Activated CD4-positive, alpha-beta T cell treated with anti-CD3 and anti-CD28 coated beads, Interleukin-2, amount 10 ng/mL, durations not matched to agents 24 days and 14 days (primary cell): ENCODE results near the gene AP4S1. TPM values are rescaled to one million over a fixed set of nuclear protein-coding genes. Genes with fewer than 3 reads are reported as not detected.

Experiments used
- DNase-seq: peaks from one replicate; pipeline ENCODE4 v3.0.0; 2022
- H3K27ac Mint-ChIP-seq: one replicate; pipeline ENCODE4 v1.8.0; 2022; ENCODE audit warnings: mild to moderate bottlenecking, mixed read lengths
- H3K27me3 Mint-ChIP-seq: one replicate; pipeline ENCODE4 v1.8.0; 2022; ENCODE audit warnings: mixed read lengths
- H3K36me3 Mint-ChIP-seq: one replicate; pipeline ENCODE4 v1.8.0; 2022; ENCODE audit warnings: low read depth, mild to moderate bottlenecking, mixed read lengths
- H3K4me1 Mint-ChIP-seq: one replicate; pipeline ENCODE4 v1.8.0; 2021; ENCODE audit warnings: mixed read lengths
- H3K4me3 Mint-ChIP-seq: one replicate; pipeline ENCODE4 v1.8.0; 2022; ENCODE audit warnings: mild to moderate bottlenecking, moderate library complexity, mixed read lengths
- H3K9me3 Mint-ChIP-seq: one replicate; pipeline ENCODE4 v1.8.0; 2021; ENCODE audit warnings: mixed read lengths
- intact Hi-C: fragments of 100-400 bp; cut with micrococcal nuclease; formaldehyde crosslinking; loops from one replicate; pipeline ENCODE4 v1.15.1; 2023
- total RNA-seq: library from RNA; stranded (reverse); gene quantifications from 2 replicates; pipeline ENCODE4 v1.2.3, GENCODE V29; 2022

Gene AP4S1
- total RNA-seq, 1 donor from 2014 or later: 8.6 TPM

DNA sequence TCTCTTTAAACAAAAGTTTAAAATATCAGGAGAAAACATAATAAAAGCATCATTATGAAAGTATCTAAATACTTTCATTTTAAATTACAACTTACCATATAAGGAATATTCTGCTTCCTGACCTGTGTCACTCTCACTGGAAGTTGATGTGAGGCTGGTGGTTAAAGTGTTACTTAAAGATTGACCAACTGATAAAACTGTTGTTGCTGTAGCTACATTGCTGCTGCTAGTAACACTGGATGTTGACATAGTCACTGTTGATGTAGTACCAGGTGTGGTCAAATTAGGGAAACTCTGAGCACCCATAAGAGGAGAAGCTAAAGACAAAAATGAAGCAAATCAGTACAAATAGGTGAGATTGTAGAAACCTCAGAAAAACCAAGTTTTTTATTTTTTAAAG, 102.2 kb downstream of the AP4S1 start:
- H3K27me3 Mint-ChIP-seq: no peaks in the 10 kb centered on the region
- H3K36me3 Mint-ChIP-seq: peaks cover 51% of the 10 kb centered on the region
- peaks cover 31% of the 10 kb centered on the region for H3K4me1 Mint-ChIP-seq

DNA sequence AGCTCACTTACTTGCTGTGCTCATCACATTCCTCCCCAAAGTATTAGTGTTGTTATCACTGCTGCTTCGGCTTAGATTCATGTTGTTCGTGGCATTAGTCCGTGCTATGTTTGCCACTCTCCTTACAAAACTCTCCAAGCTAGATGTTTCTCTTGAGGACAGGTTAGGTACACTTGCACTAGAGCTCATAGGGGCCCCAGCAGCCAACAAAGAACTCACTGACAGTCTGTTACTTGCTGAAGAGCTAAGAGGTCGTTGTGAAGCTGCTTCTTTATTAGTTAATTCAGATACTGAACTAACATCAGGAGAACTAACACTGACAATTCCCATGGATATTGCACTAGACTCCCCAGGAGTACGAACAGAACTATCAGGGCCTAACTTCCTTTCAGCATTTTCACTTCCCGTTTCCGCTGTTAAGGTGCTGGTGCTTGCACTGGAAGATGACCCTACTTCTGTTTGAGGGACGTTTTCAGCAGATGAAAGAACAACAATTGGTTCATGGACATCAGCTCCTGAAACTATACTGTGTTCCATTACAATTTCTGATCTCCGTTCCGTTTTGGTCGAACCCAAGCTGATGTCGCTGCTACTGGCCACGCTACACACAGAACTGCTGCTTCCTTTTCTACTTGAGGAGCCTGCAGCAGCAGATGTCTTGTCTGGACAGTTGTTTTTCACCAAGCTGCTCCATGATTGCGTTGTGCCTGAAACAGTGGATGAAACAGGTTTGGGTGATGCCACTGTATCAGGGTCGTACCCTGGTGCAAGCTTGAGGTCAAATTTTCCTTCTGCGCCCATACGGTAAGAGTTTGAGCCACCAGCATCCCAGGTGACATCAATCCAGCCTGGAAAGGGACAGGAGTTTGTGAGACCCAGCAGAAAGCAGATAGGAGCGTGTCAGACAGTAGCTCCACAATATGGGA, 103.4 kb downstream of the AP4S1 start:
- H3K27me3 Mint-ChIP-seq: no peaks in the 10 kb centered on the region
- peaks cover 31% of the 10 kb centered on the region for H3K4me1 Mint-ChIP-seq
- no peak for DNase-seq
- H3K4me3 Mint-ChIP-seq: no peak overlapping the region
- peaks cover 49% of the 10 kb centered on the region for H3K36me3 Mint-ChIP-seq
- no peaks in the 10 kb centered on the region for H3K9me3 Mint-ChIP-seq
- intact Hi-C loops: loop anchor here (5.0 to 10.0 kb wide), 3 partner anchors 226 to 507 kb away; partner anchors contain the start of gene SCFD1
- H3K27ac Mint-ChIP-seq: peak overlapping the region; percentile 52

More for the DNA sequence above, 102.2 kb downstream of the AP4S1 start:
- peak overlapping the region; percentile 59 for H3K27ac Mint-ChIP-seq
- H3K9me3 Mint-ChIP-seq: no peaks in the 10 kb centered on the region
- H3K4me3 Mint-ChIP-seq: peak overlapping the region; percentile 14
- intact Hi-C loops: loop anchor here (5.0 to 10.0 kb wide), 3 partner anchors 227 to 505 kb away; partner anchors contain the start of gene SCFD1
- DNase-seq: peak; percentile 88

DNA sequence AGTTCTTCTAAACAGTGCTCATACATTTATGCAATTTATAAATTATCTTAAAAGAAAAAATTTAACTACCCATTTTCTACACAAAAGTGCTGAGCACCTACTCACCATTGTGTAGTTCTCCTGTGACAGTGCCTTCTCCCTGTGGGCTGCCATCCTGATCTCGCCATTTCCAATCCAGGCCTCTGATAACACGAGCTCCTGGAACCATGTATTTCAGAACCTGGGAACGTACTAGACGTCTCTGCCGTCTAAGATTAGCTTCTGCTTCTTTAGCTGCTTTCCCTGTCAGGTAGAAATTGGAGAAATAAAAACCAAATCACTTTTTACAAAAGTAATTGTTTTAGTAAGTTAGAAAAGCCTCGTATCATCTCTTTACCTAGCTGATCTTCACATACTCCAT, 107.7 kb downstream of the AP4S1 start:
- peaks cover 13% of the 10 kb centered on the region for H3K4me1 Mint-ChIP-seq
- no peaks in the 10 kb centered on the region for H3K27me3 Mint-ChIP-seq
- peaks cover 46% of the 10 kb centered on the region for H3K36me3 Mint-ChIP-seq
- no peaks in the 10 kb centered on the region for H3K9me3 Mint-ChIP-seq
- intact Hi-C loops: no loop called here
- no peak overlapping the region for H3K4me3 Mint-ChIP-seq
- DNase-seq: no peak
- no peak overlapping the region for H3K27ac Mint-ChIP-seq

DNA sequence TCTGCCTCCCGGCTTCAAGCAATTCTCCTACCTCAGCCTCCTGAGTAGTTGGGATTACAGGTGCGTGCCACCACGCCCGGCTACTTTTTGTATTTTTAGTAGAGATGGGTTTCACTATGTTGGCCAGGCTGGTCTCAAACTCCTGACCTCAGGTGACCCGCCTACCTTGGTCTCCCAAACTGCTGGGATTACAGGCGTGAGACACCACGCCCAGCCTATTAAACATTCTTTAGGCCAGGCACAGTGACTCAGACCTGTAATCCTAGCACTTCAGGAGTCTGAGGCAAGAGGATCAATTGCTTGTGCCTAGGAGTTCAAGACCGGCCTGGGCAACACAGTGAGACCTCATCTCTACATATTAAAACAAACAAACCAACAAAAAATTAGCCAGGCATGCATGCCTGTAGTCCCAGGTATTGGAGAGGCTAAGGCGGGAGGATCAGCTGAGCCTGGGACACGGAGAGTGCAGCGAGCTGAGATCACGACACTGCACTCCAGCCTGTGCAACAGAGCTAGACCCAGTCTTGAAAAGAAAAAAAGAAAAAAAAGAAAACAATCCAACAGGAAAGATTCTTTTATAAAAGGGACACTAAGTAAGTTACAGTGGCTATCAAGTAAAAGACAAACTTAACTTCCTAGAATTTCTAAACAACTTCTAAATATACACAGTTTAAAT, 111.9 kb downstream of the AP4S1 start:
- Mint-ChIP-seq H3K4me1 (no peaks in the 10 kb centered on the region), H3K36me3 (peaks cover 43% of the 10 kb centered on the region), H3K4me3 (no peak overlapping the region), H3K27ac (no peak overlapping the region), H3K9me3 (no peaks in the 10 kb centered on the region), H3K27me3 (no peaks in the 10 kb centered on the region)
- DNase-seq: no peak
- intact Hi-C loops: no loop called here

DNA sequence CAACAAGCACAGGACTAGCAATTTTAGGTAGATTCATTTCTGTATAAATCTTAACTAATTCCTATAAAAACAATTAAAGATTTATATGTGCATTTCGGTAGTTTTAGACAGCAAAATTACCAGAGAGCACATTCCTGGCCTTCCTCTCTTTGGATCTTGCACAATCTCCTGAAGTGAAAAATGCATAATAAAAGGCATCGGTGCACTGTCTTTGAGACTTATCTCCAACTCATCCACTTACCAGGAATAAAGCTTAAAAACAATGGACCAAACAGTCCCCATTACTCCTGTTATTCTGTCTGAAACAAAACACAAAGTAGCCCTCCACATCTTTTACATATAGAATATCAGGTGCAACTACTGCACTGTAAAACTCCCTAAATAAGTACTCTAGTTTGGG, 112.9 kb downstream of the AP4S1 start:
- Mint-ChIP-seq H3K27me3 (no peaks in the 10 kb centered on the region), H3K36me3 (peaks cover 42% of the 10 kb centered on the region), H3K27ac (no peak overlapping the region), H3K4me3 (no peak overlapping the region), H3K4me1 (no peaks in the 10 kb centered on the region), H3K9me3 (no peaks in the 10 kb centered on the region)
- intact Hi-C loops: no loop called here
- DNase-seq: no peak

DNA sequence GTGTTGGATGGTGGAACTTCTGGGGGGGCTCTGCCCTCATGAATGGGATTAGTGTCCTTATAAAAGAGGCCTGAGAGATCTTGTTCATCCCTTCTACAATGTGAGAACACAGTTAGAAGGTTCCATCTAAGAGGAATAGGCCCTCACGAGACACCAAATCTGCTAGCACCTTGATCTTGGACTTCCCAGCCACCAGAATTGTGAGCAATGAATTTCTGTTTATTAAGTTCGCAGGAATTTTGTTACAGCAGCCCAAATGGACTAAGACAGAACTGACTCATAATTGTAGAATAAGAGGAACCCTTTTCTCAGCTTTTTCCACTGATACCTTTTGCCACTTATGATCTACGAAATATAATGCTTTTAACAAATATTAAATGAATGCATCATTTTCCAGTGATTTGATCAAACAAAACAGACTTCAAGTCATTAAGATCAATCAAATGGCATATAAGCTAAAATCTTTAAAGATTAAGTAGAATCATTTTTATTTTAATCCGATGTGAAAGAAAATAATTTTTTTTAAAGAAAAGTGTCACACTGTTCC, 113.9 kb downstream of the AP4S1 start:
- H3K4me1 Mint-ChIP-seq: no peaks in the 10 kb centered on the region
- no peaks in the 10 kb centered on the region for H3K9me3 Mint-ChIP-seq
- intact Hi-C loops: no loop called here
- DNase-seq: no peak
- H3K4me3 Mint-ChIP-seq: no peak overlapping the region
- H3K27ac Mint-ChIP-seq: no peak overlapping the region
- peaks cover 42% of the 10 kb centered on the region for H3K36me3 Mint-ChIP-seq
- no peaks in the 10 kb centered on the region for H3K27me3 Mint-ChIP-seq

DNA sequence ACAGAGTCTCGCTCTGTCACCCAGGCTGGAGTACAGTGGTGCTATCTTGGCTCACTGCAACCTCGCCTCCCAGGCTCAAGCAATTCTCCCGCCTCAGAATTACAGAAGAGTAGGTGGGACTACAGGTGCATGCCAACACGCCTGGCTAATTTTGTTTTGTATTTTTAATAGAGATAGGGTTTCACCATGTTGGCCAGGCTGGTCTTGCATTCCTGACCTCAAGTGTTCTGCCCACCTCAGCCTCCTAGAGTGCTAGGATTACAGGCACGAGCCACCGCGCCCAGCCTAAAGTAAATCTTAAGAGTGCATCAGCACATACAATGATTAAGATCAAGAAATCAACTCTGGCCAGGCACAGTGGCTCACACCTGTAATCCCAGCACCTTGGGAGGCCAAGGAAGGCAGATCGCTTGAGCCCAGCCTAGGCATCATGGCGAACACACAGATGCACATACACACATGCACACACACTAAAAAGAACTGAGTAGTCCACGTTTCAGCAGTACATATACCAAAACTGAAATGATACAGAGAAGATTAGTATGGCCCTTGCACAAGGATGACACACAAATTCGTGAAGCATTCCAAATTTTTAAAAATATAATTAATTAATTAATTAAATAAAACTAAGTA, 117.1 kb downstream of the AP4S1 start:
- Mint-ChIP-seq H3K4me1 (no peaks in the 10 kb centered on the region), H3K9me3 (no peaks in the 10 kb centered on the region), H3K4me3 (no peak overlapping the region), H3K27ac (no peak overlapping the region), H3K27me3 (no peaks in the 10 kb centered on the region), H3K36me3 (peaks cover 38% of the 10 kb centered on the region)
- DNase-seq: no peak
- intact Hi-C loops: no loop called here

Other genes starting within 250 kb of the AP4S1 start
- 1.1 and 1.2 TPM in 2 replicates for gene COCH, start 151.1 kb upstream of the AP4S1 start, total RNA-seq
- gene STRN3, start 730 bp downstream of the AP4S1 start, total RNA-seq: 21.4 and 27.1 TPM in 2 replicates
- gene HECTD1, start 182.1 kb downstream of the AP4S1 start, total RNA-seq: 116 TPM in 2 replicates